ENCODE measurements around the gene MAML2.

MAML2 gene

GRCh38 chr11:96265220-96265737 lies 77.7 kb downstream of the MAML2 start:
- FAIRE-seq = no peak

GRCh38 chr11:96264364-96264763 lies 78.6 kb downstream of the MAML2 start:
- FAIRE-seq = no peak

- no peak for FAIRE-seq
Measured at GRCh38 chr11:96263238-96263763, 79.7 kb downstream of the MAML2 start.

GRCh38 chr11:96260532-96260931 lies 82.5 kb downstream of the MAML2 start:
- FAIRE-seq = no peak

- FAIRE-seq = no peak
Measured at GRCh38 chr11:96260067-96260511, 82.9 kb downstream of the MAML2 start.

- FAIRE-seq = no peak
Measured at GRCh38 chr11:96259134-96259830, 83.7 kb downstream of the MAML2 start.

GRCh38 chr11:96257972-96258934 lies 84.7 kb downstream of the MAML2 start:
- FAIRE-seq = no peak

GRCh38 chr11:96257036-96257435 lies 86.0 kb downstream of the MAML2 start:
- no peak for FAIRE-seq

- FAIRE-seq = no peak
Measured at GRCh38 chr11:96256215-96257011, 86.6 kb downstream of the MAML2 start.

- FAIRE-seq = no peak
Measured at GRCh38 chr11:96254854-96255253, 88.1 kb downstream of the MAML2 start.

- no peak for FAIRE-seq
Measured at GRCh38 chr11:96254087-96254486, 88.9 kb downstream of the MAML2 start.

GRCh38 chr11:96246718-96247552 lies 96.1 kb downstream of the MAML2 start:
- FAIRE-seq = no peak

GRCh38 chr11:96242971-96243647 lies 99.9 kb downstream of the MAML2 start:
- peak; percentile 96 for FAIRE-seq

- FAIRE-seq = no peak
Measured at GRCh38 chr11:96242191-96242847, 100.7 kb downstream of the MAML2 start.

GRCh38 chr11:96241331-96241841 lies 101.6 kb downstream of the MAML2 start:
- FAIRE-seq = no peak

- FAIRE-seq = no peak
Measured at GRCh38 chr11:96238563-96239135, 104.3 kb downstream of the MAML2 start.

GRCh38 chr11:96237766-96238266 lies 105.2 kb downstream of the MAML2 start:
- FAIRE-seq = no peak

GRCh38 chr11:96235751-96236150 lies 107.2 kb downstream of the MAML2 start:
- FAIRE-seq = no peak

- no peak for FAIRE-seq
Measured at GRCh38 chr11:96234866-96235441, 108.0 kb downstream of the MAML2 start.

All from TTC549 (cell line).